Type B pancreatic cell (in vitro differentiated cells): Measurements from ENCODE around the gene PSTPIP1. TPM values are rescaled to one million over a fixed set of nuclear protein-coding genes. Genes with fewer than 3 reads are reported as not detected.

Experiments
- DNase-seq: peaks from one replicate; pipeline ENCODE4 v3.0.0; 2021; ENCODE audit warnings: mixed read lengths; ENCODE audit not compliant: unreplicated experiment; ENCODE audit errors: extremely low spot score
- H3K27ac Mint-ChIP-seq: 2 replicates; pipeline ENCODE4 v1.8.0; 2021; ENCODE audit warnings: mild to moderate bottlenecking, mixed read lengths
- H3K27me3 Mint-ChIP-seq: 2 replicates; pipeline ENCODE4 v1.8.0; 2021; ENCODE audit warnings: mixed read lengths
- H3K36me3 Mint-ChIP-seq: 2 replicates; pipeline ENCODE4 v1.8.0; 2021; ENCODE audit warnings: mixed read lengths
- H3K4me1 Mint-ChIP-seq: one replicate; pipeline ENCODE4 v1.8.0; 2021; ENCODE audit warnings: mixed read lengths; ENCODE audit not compliant: unreplicated experiment
- H3K4me3 Mint-ChIP-seq: 2 replicates; pipeline ENCODE4 v1.8.0; 2021; ENCODE audit warnings: mild to moderate bottlenecking, mixed read lengths
- H3K9me3 Mint-ChIP-seq: 2 replicates; pipeline ENCODE4 v1.8.0; 2021; ENCODE audit warnings: mixed read lengths
- long read RNA-seq: library from polyadenylated mRNA; unstranded; transcript quantifications from one replicate; pipeline ENCODE4 v2.0.0, GENCODE V29; 2020
- total RNA-seq: library from RNA; stranded (reverse); gene quantifications from 2 replicates; pipeline ENCODE4 v1.2.1, GENCODE V29; 2021; ENCODE audit warnings: low replicate concordance
- TF ChIP-seq, protein P1 (sequence below): fragments of 200-600 bp; sonication (generic); conservative IDR thresholded peaks from 2 replicates; pipeline ENCODE4 v1.5.0; 2021; ENCODE audit warnings: antibody characterized with exemption, mild to moderate bottlenecking

Gene PSTPIP1
- 0.77 TPM in 1 of 2 replicates, not detected in the other for total RNA-seq
- long read RNA-seq, partial matches to known transcripts, result 0 of 1 reads
- long read RNA-seq, other reads (novel, unspliced or antisense), result 1 of 1 reads

DNA sequence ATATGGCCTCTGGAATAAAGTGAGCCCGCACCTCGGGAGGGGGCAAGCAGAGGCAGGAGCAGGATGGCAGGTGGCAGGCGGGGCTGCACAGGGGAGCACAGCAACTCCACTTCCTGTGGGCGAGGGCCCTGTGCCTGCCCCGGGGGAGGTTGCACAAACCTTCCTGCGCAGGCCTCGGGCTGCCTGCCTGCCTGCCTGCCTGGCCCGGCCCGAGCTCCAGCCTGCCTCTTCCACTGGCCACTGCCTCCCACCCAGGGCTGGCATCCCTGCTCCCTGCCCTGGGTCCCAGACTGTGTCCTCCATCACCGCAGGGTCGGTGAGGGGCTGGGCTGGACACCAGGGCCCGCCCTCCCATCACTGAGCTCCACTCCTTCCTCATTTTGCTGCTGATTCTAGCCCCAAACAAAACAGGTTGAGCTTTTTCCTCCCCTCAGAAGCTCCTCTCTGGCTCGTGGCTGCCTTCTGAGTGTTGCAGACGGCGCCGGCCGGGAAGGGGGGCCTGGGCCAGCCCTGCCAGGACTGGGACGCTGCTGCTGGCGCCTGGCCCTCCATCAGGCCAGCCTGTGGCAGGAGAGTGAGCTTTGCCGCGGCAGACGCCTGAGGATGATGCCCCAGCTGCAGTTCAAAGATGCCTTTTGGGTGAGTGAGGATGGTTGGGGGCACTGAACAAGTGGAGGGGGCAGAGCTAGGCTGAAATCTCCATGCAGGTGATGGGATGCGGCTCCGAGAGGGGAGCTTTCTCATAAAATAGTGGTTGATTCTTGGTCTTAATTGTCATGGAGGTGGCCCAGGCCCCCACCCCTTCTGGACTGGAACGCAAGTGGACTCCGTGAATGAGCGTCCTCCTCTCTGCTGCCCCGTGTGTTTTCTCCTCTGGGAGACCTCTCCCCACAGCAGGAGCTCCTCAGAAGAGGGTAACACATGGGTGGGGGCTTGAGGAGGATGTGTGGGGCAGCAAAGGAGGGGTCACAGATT is at the start of gene PSTPIP1:
PSTPIP1 (plus strand) TSS at position 156 of the 975 bp plus-strand sequence; CDS start at position 604, 448 bp downstream.
- Mint-ChIP-seq H3K4me3 (no peak within 1 kb of the TSS), H3K9me3 (no peaks in the 10 kb centered on the region), H3K27ac (no peak within 1 kb of the TSS), H3K4me1 (peaks cover 6% of the 10 kb centered on the region), H3K27me3 (no peaks in the 10 kb centered on the region), H3K36me3 (no peaks in the 10 kb centered on the region)
- TF ChIP-seq, protein P1, sequence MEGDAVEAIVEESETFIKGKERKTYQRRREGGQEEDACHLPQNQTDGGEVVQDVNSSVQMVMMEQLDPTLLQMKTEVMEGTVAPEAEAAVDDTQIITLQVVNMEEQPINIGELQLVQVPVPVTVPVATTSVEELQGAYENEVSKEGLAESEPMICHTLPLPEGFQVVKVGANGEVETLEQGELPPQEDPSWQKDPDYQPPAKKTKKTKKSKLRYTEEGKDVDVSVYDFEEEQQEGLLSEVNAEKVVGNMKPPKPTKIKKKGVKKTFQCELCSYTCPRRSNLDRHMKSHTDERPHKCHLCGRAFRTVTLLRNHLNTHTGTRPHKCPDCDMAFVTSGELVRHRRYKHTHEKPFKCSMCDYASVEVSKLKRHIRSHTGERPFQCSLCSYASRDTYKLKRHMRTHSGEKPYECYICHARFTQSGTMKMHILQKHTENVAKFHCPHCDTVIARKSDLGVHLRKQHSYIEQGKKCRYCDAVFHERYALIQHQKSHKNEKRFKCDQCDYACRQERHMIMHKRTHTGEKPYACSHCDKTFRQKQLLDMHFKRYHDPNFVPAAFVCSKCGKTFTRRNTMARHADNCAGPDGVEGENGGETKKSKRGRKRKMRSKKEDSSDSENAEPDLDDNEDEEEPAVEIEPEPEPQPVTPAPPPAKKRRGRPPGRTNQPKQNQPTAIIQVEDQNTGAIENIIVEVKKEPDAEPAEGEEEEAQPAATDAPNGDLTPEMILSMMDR, result no peak
- no peak for DNase-seq

DNA sequence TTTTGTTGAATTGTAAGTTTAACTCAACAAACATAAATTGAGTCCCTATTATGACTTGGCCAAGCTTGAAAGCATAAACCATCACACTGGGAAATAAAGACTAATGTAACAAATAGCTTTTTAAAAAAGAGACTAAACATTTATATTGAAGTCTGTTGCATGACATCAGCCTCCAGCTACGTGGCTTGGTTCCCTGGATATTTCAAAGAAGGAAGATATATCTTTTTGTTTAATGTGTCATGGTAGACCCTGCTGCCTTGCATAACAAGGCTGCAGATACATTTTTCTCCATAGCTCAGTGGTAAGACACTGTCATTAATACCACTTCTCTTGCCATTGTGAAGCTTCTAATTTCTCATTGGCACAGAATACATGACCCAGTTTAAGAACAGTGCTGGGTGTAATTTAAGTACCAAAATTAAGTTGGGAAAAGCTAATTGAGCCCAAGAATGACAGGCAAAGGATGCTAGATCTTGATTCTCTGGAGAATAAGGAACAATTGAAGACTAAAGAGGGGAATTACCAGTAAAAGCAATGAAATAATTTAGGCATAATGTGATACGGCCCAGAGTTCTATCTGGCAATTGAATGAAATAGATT is 49.3 kb upstream of the PSTPIP1 start:
- H3K4me1 Mint-ChIP-seq, result no peaks in the 10 kb centered on the region
- DNase-seq, result no peak
- peaks cover 4% of the 10 kb centered on the region for H3K9me3 Mint-ChIP-seq
- H3K27me3 Mint-ChIP-seq, result no peaks in the 10 kb centered on the region
- TF ChIP-seq, protein P1, result no peak
- no peak overlapping the region for H3K27ac Mint-ChIP-seq
- H3K4me3 Mint-ChIP-seq, result no peak overlapping the region
- peaks cover 44% of the 10 kb centered on the region for H3K36me3 Mint-ChIP-seq

GRCh38 chr15:76947454-76947853 is 47.5 kb upstream of the PSTPIP1 start:
- Mint-ChIP-seq H3K27ac (no peak overlapping the region), H3K4me3 (no peak overlapping the region), H3K27me3 (no peaks in the 10 kb centered on the region), H3K36me3 (peaks cover 42% of the 10 kb centered on the region), H3K4me1 (no peaks in the 10 kb centered on the region), H3K9me3 (peaks cover 4% of the 10 kb centered on the region)
- TF ChIP-seq, protein P1, result no peak
- no peak for DNase-seq

GRCh38 chr15:76951220-76951619 is 43.7 kb upstream of the PSTPIP1 start:
- no peaks in the 10 kb centered on the region for H3K4me1 Mint-ChIP-seq
- H3K9me3 Mint-ChIP-seq, result no peaks in the 10 kb centered on the region
- peaks cover 19% of the 10 kb centered on the region for H3K36me3 Mint-ChIP-seq
- no peak overlapping the region for H3K4me3 Mint-ChIP-seq
- no peak for DNase-seq
- no peaks in the 10 kb centered on the region for H3K27me3 Mint-ChIP-seq
- TF ChIP-seq, protein P1, result no peak
- H3K27ac Mint-ChIP-seq, result no peak overlapping the region

DNA sequence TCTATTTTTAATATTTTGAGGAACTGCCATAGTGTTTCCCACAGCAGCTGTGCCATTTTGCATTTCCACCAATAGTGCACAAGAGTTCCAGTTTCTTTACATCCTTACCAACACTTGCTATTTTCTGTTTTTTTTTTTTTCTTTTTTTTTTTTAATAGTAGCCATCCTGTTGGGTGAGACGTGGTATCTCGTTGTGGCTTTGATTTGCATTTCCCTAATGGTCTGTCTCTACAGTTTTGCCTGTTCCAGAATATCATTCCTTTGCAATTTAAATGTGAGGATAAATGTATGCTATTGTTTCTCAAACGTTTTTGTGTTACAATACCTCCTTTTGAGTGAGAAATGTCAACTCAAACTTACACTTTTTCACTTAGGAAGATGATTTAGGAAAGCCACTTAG is 41.0 kb upstream of the PSTPIP1 start:
- no peaks in the 10 kb centered on the region for H3K4me1 Mint-ChIP-seq
- H3K4me3 Mint-ChIP-seq, result no peak overlapping the region
- H3K9me3 Mint-ChIP-seq, result no peaks in the 10 kb centered on the region
- H3K27ac Mint-ChIP-seq, result no peak overlapping the region
- no peaks in the 10 kb centered on the region for H3K27me3 Mint-ChIP-seq
- peaks cover 4% of the 10 kb centered on the region for H3K36me3 Mint-ChIP-seq
- TF ChIP-seq, protein P1, result no peak
- no peak for DNase-seq
